NB4 (cell line): Measurements from ENCODE around the gene IGF2BP3.

Source experiments
- CTCF ChIP-seq: IDR thresholded peaks from one replicate; pipeline ENCODE4 v1.5.1; 2012; ENCODE audit warnings: low read depth, low read length
- POLR2A ChIP-seq: IDR thresholded peaks from 2 replicates; pipeline ENCODE4 v1.6.1; 2011; ENCODE audit warnings: mild to moderate bottlenecking; ENCODE audit not compliant: insufficient read length; ENCODE audit errors: extremely low read depth

DNA sequence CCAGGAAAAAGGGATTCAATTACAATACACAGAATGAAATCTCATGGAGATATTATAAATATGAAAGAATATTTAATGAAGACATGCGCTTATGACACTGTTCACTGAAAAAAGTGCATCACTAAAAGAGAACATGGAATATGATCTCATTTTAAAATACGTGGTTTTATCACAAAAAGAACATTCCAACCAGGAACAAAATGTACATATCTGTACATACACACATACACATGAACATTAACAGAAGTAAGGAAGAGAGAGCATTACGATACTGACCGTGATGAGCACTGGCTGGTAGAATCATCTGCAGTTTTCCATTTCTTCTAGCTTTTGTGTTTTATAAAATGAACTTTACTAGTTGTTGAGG lies 39.4 kb downstream of the IGF2BP3 start:
- TF ChIP-seq CTCF: no peak
- no peak for TF ChIP-seq POLR2A
